Activated CD4-positive, alpha-beta memory T cell treated with anti-CD3 and anti-CD28 coated beads for 36 hours (primary cell): Measurements from ENCODE around the gene PARD6B. TPM values are rescaled to one million over a fixed set of nuclear protein-coding genes. Genes with fewer than 3 reads are reported as not detected.
"Not testable (repeated sequence)": the region's sequence is repeated elsewhere in the genome, so short reads cannot be mapped to it uniquely, and the experiment has no call there.

Source experiments
- CTCF ChIA-PET: fragments of 350-600 bp; sonication (Branson Sonifier 250); formaldehyde crosslinking; loops from one replicate; lab custom pipeline; 2021; ENCODE audit warnings: antibody characterized with exemption, inconsistent platforms; lab: Charles Lee
- POLR2A ChIA-PET: fragments of 350-600 bp; sonication (Branson Sonifier 250); formaldehyde crosslinking; loops from one replicate; lab custom pipeline; 2021; ENCODE audit warnings: antibody characterized with exemption; lab: Charles Lee
- DNase-seq: peaks from one replicate; pipeline ENCODE4 v3.0.0-alpha.2; 2020
- H3K27ac Mint-ChIP-seq: one replicate; pipeline ENCODE4 v1.8.0; 2021; ENCODE audit warnings: mixed read lengths
- H3K27me3 Mint-ChIP-seq: one replicate; pipeline ENCODE4 v1.8.0; 2021; ENCODE audit warnings: mixed read lengths
- H3K36me3 Mint-ChIP-seq: one replicate; pipeline ENCODE4 v1.8.0; 2021; ENCODE audit warnings: mixed read lengths
- H3K4me1 Mint-ChIP-seq: one replicate; pipeline ENCODE4 v1.8.0; 2021; ENCODE audit warnings: low read depth, mixed read lengths
- H3K4me3 Mint-ChIP-seq: one replicate; pipeline ENCODE4 v1.8.0; 2021; ENCODE audit warnings: mild to moderate bottlenecking, mixed read lengths
- H3K9me3 Mint-ChIP-seq: one replicate; pipeline ENCODE4 v1.8.0; 2021; ENCODE audit warnings: mixed read lengths
- intact Hi-C: fragments of 100-400 bp; cut with micrococcal nuclease; formaldehyde crosslinking; loops from one replicate; pipeline ENCODE4 v1.15.1; 2023
- total RNA-seq, 2 experiments: library from RNA; stranded (reverse); gene quantifications; one replicate each; pipeline ENCODE4 v1.2.3, GENCODE V29; 2021

The PARD6B gene
- total RNA-seq, 2 experiments from 2014 or later: 6.3 to 8.2 TPM

DNA sequence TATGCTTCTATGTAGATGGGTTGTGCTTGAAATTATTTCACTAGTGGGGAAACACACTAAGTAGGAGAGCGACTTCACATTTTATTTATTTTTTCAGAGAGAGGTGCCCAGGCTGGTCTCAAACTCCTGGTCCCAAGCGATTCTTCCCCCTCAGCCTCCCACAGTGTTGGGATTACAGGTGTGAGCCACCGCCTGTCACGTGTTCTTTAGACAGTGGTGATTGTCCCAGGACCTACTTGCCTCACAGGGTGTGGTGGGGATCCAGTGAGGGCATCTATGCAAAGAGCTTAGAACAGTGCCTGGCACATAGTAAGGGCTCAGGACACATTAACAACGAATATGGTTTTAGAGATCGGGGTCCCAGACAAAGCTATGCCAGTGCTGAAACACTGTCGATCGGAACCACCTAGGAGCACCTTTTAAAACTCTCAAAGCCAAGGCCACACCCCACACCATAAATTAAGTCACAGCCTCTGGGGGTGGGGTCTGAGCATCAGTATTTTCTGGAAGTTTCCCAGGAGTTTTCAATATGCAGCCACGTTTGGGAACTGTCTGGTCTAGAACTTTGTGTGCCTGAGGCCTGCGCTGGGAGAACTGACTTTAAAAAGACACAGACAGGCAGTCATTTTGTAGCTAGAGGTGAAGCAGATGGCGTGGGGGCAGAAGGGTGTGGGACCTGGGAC, 58.7 kb downstream of the PARD6B start:
- ChIA-PET CTCF (interaction anchor here (0.6 to 8.9 kb wide), 24 partner anchors 7 to 525 kb away, joined by 3 to 268 read pairs (median 4); partner anchors contain the start of genes ADNP and PARD6B), POLR2A (interaction anchor here (0.9 to 1.5 kb wide), 3 partner anchors 101 to 168 kb away, joined by 3 to 11 read pairs (median 6); partner anchors contain the start of genes ADNP, DPM1 and MOCS3)
- Mint-ChIP-seq H3K27ac (peak overlapping the region; percentile 43), H3K36me3 (no peaks in the 10 kb centered on the region), H3K4me1 (peaks cover 8% of the 10 kb centered on the region), H3K9me3 (no peaks in the 10 kb centered on the region), H3K27me3 (no peaks in the 10 kb centered on the region), H3K4me3 (no peak overlapping the region)
- intact Hi-C loops: no loop called here
- no peak for DNase-seq

DNA sequence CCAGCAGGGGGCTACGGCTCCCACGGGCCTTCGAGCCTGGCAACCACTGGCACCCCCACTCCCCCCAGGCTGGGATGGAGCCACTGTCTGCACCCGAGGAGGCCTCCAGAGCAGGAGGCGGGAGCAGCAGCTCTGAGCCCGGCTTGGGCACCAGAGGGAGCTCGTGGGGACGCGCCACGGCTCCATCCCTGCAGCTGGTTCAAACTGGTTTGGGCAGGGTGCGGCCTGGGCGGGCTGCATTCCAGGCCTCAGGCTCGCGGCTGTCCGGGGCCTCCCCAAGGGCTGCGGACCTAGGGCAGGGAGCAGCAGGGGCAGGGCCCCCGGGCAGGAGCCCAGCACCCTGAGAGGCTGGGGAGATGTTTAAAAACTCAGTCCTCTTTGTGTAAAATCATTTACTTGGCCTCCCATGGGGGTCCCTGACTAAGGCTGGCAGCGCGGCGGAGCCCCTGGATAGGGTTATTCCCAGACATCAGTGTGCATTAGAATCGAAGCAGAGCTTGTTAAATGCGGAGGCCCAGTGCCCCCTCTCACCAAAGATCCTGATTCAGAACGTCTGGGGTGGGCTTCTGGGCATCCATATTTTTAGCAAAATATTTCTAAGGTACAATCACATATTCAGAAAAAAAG, 59.4 kb downstream of the PARD6B start:
- H3K4me1 Mint-ChIP-seq: peaks cover 12% of the 10 kb centered on the region
- peak overlapping the region; percentile 45 for H3K27ac Mint-ChIP-seq
- ChIA-PET POLR2A (interaction anchor here (0.6 to 1.5 kb wide), 4 partner anchors 100 to 191 kb away, joined by 3 to 11 read pairs (median 4); partner anchors contain the start of genes ADNP, DPM1 and MOCS3), CTCF (interaction anchor here (0.6 to 8.9 kb wide), 26 partner anchors 8 to 608 kb away, joined by 3 to 268 read pairs (median 4); partner anchors contain the start of genes ADNP and PARD6B)
- no peaks in the 10 kb centered on the region for H3K9me3 Mint-ChIP-seq
- no peak overlapping the region for H3K4me3 Mint-ChIP-seq
- DNase-seq: peak; percentile 90
- no peaks in the 10 kb centered on the region for H3K36me3 Mint-ChIP-seq
- no peaks in the 10 kb centered on the region for H3K27me3 Mint-ChIP-seq
- intact Hi-C loops: no loop called here

DNA sequence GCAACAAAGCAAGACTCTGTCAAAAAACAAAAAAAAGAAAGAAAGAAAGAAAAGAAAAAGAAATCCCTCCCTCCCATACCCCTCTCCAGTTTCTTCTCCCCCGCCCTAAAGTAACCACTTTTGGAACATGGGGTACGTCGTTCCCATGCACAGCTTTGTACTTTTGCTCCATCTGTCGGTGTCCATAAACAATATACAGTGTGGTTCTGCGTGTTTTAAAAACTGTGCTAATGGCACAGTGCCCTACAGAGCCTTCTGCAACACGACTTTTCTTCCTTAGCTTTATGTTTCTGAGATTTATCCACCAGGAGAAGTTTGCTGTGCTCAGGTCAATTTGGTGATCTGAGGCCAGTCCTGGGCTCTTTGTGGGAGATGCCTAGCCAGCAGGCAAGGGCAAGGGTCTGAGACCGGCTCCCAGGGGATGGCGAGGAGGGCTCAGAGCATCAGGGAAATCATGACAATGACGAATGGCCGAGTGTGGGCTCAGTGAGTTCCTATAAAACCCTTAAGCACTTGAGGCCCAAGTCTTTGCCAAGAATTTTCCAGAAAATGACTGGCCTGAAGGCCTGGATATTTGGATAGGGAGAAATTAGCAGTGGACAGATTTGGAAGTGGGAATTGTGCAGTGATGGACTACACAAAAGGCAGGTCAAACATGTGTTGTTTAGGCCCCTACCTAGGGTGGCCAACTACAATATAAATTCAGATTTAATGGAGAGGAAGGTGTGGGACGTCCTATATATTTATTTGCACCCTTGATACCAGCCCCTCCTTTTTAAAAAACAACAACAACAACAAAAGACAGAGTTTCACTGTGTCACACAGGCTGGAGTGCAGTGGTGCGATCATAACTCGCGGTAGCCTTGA, 61.6 kb downstream of the PARD6B start:
- no peaks in the 10 kb centered on the region for H3K9me3 Mint-ChIP-seq
- H3K27me3 Mint-ChIP-seq: no peaks in the 10 kb centered on the region
- H3K27ac Mint-ChIP-seq: no peak overlapping the region
- no peaks in the 10 kb centered on the region for H3K36me3 Mint-ChIP-seq
- CTCF ChIA-PET: interaction anchor here (0.6 to 8.9 kb wide), 17 partner anchors 9 to 1945 kb away, joined by 3 to 268 read pairs (median 4); partner anchors contain the start of genes ADNP, DPM1 and MOCS3
- DNase-seq: no peak
- intact Hi-C loops: no loop called here
- H3K4me1 Mint-ChIP-seq: peaks cover 13% of the 10 kb centered on the region
- POLR2A ChIA-PET: interaction anchor here (0.6 to 2.4 kb wide), 5 partner anchors 137 to 983 kb away, joined by 3 to 23 read pairs (median 3); partner anchors contain the start of gene ADNP
- no peak overlapping the region for H3K4me3 Mint-ChIP-seq

DNA sequence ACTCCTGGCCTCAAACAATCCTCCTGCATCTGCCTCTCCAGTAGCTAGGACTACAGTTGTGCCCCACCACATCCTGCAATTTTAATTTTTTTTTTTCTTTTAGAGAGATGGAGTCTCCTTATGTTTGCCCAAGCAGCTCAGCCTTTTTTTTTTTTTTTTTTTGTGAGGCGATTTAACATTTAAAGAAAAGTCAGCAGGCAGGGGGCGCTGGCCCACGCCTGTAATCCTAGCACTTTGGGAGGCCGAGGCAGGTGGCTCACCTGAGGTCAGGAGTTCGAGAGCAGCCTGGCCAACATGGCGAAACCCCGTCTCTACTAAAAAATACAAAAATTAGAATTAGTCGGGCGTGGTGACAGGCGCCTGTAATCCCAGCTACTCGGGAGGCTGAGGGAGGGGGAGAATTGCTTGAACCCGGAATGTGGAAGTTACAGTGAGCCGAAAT, 62.2 kb downstream of the PARD6B start:
- peaks cover 13% of the 10 kb centered on the region for H3K4me1 Mint-ChIP-seq
- not testable (repeated sequence) for H3K27ac Mint-ChIP-seq, H3K36me3 Mint-ChIP-seq, H3K27me3 Mint-ChIP-seq, H3K9me3 Mint-ChIP-seq
- DNase-seq: peak; percentile 73
- intact Hi-C loops: loop anchor here (1.0 to 2.0 kb wide), 4 partner anchors 63 to 513 kb away; partner anchors contain the start of gene PARD6B
- ChIA-PET CTCF (interaction anchor here (0.6 to 8.9 kb wide), 21 partner anchors 8 to 1946 kb away, joined by 3 to 268 read pairs (median 5); partner anchors contain the start of genes ADNP, DPM1 and MOCS3), POLR2A (interaction anchor here (0.6 to 2.4 kb wide), 5 partner anchors 136 to 540 kb away, joined by 3 to 23 read pairs (median 14); partner anchors contain the start of genes ADNP, DPM1 and MOCS3)
- peak overlapping the region; percentile 32 for H3K4me3 Mint-ChIP-seq

DNA sequence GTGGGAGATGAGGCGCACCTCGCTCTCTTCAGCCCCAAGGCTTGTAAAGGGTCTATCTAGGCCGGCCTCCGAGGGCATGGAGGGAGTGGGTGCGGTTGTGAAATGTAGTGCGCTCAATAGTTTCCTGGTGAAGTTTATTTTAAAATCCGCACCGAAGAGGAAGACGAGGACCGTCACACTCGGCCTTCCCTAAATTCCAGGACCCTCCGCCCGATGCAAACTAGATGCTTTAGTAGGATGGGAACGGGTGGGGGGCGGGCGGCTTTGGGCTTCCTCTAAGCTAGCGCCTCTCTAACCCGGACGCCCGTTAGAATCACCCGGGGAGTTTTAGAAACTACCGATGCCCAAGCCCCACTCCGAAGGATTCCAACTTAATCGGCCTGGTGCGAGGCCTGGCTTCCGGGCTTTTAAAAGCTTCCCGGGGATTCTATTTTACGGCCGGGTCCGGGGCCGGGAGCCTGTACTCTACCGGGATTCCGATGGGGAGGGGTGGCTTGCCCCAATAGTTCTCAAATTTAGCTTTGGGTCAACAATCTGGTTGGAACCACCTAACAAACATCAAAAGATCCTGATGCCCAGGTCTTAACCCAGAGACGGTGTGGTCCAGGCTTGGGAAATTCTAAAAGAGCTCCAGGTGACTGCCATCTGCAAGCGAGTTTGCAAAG, 62.9 kb downstream of the PARD6B start:
- Mint-ChIP-seq H3K9me3 (no peaks in the 10 kb centered on the region), H3K27me3 (no peaks in the 10 kb centered on the region), H3K27ac (peak overlapping the region; percentile 23), H3K4me1 (peaks cover 13% of the 10 kb centered on the region), H3K4me3 (peak overlapping the region; percentile 66), H3K36me3 (no peaks in the 10 kb centered on the region)
- intact Hi-C loops: loop anchor here (1.0 to 2.0 kb wide), 4 partner anchors 64 to 512 kb away; partner anchors contain the start of gene PARD6B
- ChIA-PET CTCF (interaction anchor here (0.6 to 8.9 kb wide), 60 partner anchors 8 to 1356 kb away, joined by 3 to 268 read pairs (median 4); partner anchors contain the start of genes ADNP, DPM1, MOCS3 and PARD6B), POLR2A (interaction anchor here (0.7 to 2.4 kb wide), 12 partner anchors 11 to 539 kb away, joined by 3 to 23 read pairs (median 4); partner anchors contain the start of genes ADNP, DPM1 and MOCS3)
- no peak for DNase-seq

DNA sequence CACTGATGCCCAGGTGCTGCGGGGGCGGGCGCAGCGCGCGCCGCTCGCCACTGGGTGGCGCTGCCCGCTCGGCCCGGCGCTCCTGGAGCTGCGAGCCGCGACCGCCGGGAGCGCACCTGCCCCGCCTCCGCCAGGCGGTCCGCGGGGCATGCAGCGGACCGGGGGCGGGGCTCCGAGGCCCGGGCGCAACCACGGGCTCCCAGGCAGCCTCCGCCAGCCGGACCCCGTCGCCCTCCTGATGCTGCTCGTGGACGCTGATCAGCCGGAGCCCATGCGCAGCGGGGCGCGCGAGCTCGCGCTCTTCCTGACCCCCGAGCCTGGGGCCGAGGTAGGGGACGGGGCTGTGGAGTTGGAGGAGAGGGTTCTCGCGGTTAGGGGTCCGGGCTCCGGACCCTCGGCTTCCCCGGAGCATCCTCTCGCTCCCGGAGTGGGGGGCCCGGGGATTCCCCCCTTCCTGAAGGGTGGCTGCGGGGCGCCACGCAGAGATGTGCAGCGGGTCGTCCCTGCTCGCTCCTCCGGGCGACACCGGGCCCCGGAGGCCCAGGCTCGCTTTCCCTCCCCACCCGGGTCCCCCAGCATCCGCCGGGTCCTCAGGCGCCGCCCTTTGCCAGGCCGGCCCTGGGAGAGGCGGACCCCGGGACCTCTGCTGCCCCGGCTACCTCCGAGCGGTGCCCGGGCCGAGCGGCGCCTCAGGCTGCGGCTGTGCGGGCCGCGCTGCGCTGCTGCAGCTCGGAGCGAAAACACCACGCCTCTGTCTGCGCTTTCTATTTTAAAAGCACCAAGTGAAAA, 63.7 kb downstream of the PARD6B start, which contains the start of gene BCAS4:
TSS of gene BCAS4 (plus strand) at position 216 of the 789 bp plus-strand sequence. CDS start at position 239, 23 bp downstream.
- Mint-ChIP-seq H3K27ac (peak within 1 kb of the TSS; percentile 23), H3K4me1 (peaks cover 15% of the 10 kb centered on the region)
- intact Hi-C loops: loop anchor here (1.0 to 2.0 kb wide), 5 partner anchors 23 to 511 kb away; partner anchors contain the start of gene PARD6B

DNA sequence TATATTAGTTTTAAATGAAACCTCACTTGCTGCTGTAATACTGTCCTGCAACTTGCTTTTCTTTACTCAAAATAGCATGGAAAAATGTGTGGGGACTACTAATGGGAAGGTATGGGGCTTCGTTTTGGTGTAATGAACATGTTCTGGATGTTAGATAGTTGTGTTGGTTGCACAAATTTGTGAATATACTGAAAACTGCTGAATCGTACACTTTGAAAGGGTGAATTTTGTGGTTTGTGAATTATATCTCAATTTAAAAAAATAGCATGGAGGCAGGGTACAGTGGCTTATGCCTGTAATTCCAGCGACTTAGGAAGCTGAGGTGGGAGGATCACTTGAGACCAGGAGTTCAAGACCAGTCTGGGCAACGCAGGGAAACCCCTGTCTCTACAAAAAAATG, 65.8 kb downstream of the PARD6B start:
- Mint-ChIP-seq H3K4me3 (no peak overlapping the region), H3K27ac (no peak overlapping the region), H3K9me3 (no peaks in the 10 kb centered on the region), H3K4me1 (peaks cover 9% of the 10 kb centered on the region), H3K36me3 (no peaks in the 10 kb centered on the region), H3K27me3 (no peaks in the 10 kb centered on the region)
- intact Hi-C loops: no loop called here
- DNase-seq: no peak
- ChIA-PET CTCF (interaction anchor here (0.6 to 1.0 kb wide), 2 partner anchors 8 to 50 kb away, joined by 3 to 4 read pairs; no protein-coding TSS in a partner anchor), POLR2A (no interaction called here)

More for the DNA sequence above, 63.7 kb downstream of the PARD6B start, which contains the start of gene BCAS4:
- peak; percentile 91 for DNase-seq
- ChIA-PET CTCF (interaction anchor here (0.5 to 8.9 kb wide), 59 partner anchors 9 to 1355 kb away, joined by 3 to 268 read pairs (median 4); partner anchors contain the start of genes ADNP, DPM1, MOCS3 and PARD6B), POLR2A (interaction anchor here (0.8 to 2.4 kb wide), 11 partner anchors 11 to 233 kb away, joined by 3 to 23 read pairs (median 4); partner anchors contain the start of genes ADNP, DPM1 and MOCS3)
- H3K4me3 Mint-ChIP-seq: peak within 1 kb of the TSS; percentile 75
- H3K27me3 Mint-ChIP-seq: no peaks in the 10 kb centered on the region
- H3K36me3 Mint-ChIP-seq: no peaks in the 10 kb centered on the region
- H3K9me3 Mint-ChIP-seq: no peaks in the 10 kb centered on the region

DNA sequence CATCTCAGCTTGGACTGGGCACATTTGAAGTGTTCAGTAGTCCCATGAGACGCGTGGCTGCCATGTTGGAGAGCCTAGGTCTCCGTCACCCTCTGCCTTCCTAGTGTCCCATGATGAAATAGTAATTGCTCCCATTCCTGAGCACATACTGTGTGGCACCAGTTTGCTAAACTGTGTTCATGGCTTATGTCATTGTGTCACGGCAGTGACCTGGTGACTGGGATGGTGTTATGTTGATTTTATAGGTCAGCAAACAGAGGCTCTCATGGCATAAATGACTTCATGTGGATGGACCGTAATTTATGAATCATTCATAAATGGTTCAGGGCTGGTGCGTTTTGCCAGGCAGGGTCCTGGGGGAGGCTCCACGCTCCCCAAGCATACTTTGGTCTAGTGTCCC, 67.3 kb downstream of the PARD6B start:
- H3K4me1 Mint-ChIP-seq: peaks cover 9% of the 10 kb centered on the region
- no peak overlapping the region for H3K4me3 Mint-ChIP-seq
- intact Hi-C loops: no loop called here
- POLR2A ChIA-PET: no interaction called here
- H3K27me3 Mint-ChIP-seq: no peaks in the 10 kb centered on the region
- DNase-seq: no peak
- H3K9me3 Mint-ChIP-seq: no peaks in the 10 kb centered on the region
- CTCF ChIA-PET: interaction anchor here (1.1 to 1.6 kb wide), 2 partner anchors 20 to 189 kb away, joined by 3 to 4 read pairs; no protein-coding TSS in a partner anchor
- no peak overlapping the region for H3K27ac Mint-ChIP-seq
- H3K36me3 Mint-ChIP-seq: no peaks in the 10 kb centered on the region

DNA sequence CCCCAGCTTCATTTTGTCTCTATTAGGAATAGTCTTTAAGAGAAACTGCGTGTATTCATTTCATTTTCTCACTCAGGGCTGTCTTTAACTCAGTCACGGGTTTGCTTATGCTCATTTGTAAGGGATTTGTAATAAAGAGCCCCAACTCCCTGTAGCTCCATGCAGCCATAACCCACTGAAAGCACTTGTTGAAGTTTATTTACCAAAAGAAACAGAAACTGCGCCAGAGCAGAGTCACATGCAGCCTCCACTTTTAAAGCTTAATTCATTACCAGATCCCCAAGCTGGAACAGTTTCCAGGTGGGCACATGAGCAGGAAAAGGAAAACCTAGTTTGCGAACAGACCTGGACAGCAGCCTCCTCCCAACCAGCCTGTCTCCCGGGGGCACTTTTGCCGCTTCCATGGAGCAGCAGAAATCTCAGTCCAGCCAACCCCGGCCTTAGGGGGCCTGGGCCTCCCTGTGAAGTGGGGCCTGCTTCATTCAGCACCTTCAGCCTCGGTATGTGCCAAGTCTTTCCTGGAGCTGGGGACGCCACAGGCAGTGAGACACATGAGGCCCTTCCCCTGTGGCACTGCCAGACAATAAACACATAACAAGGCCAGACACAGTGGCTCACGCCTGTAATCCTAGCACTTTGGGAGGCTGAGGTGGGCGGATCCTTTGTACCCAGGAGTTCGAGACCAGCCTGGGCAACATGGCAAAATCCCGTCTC, 68.0 kb downstream of the PARD6B start:
- DNase-seq: no peak
- no peaks in the 10 kb centered on the region for H3K36me3 Mint-ChIP-seq
- intact Hi-C loops: no loop called here
- ChIA-PET POLR2A (no interaction called here), CTCF (interaction anchor here (1.1 to 1.6 kb wide), 3 partner anchors 9 to 189 kb away, joined by 3 to 7 read pairs (median 4); no protein-coding TSS in a partner anchor)
- H3K27ac Mint-ChIP-seq: no peak overlapping the region
- no peak overlapping the region for H3K4me3 Mint-ChIP-seq
- no peaks in the 10 kb centered on the region for H3K9me3 Mint-ChIP-seq
- peaks cover 7% of the 10 kb centered on the region for H3K4me1 Mint-ChIP-seq
- H3K27me3 Mint-ChIP-seq: no peaks in the 10 kb centered on the region
